B cell (primary cell): ENCODE data around the gene RCAN1. TPM values are rescaled to one million over a fixed set of nuclear protein-coding genes. Genes with fewer than 3 reads are reported as not detected.

ENCODE experiments used
- ATAC-seq: fragments of 200-7000 bp; cut with Tn5 transposase; one replicate; pipeline ENCODE4 v1.10.0; 2021; ENCODE audit warnings: low read depth, mild to moderate bottlenecking, moderate number of reproducible peaks, moderate library complexity
- CTCF ChIA-PET: fragments of 350-600 bp; sonication (Branson Sonifier 250); formaldehyde crosslinking; loops from one replicate; lab custom pipeline; 2021; ENCODE audit warnings: antibody characterized with exemption, inconsistent platforms; lab: Charles Lee
- POLR2A ChIA-PET: fragments of 350-600 bp; sonication (Branson Sonifier 250); formaldehyde crosslinking; loops from one replicate; lab custom pipeline; 2021; ENCODE audit warnings: antibody characterized with exemption; lab: Charles Lee
- DNase-seq: peaks from one replicate; pipeline ENCODE4 v3.0.0; 2013
- H2AFZ ChIP-seq: 2 replicates; pipeline ENCODE4 v1.6.1; 2012; ENCODE audit warnings: mild to moderate bottlenecking, low read depth, low read length; ENCODE audit not compliant: insufficient read depth, poor library complexity, severe bottlenecking
- H3K27ac ChIP-seq, 2 donors: 1 replicate in 1 of 2; 2 replicates in 1 of 2; pipeline ENCODE4 v1.5.1; 2012 to 2013; ENCODE audit warnings: low read length in 2 of 2, mild to moderate bottlenecking in 2 of 2, moderate library complexity in 1 of 2
- H3K27me3 ChIP-seq, 4 experiments: fragments of 200-600 bp in 1 of 4; sonication (generic) in 1 of 4; replicated peaks in 1 of 4; 1 replicate in 2 of 4; 2 replicates in 2 of 4; pipeline versions ENCODE4 v1.6.1 to v1.7.0; 2013 to 2016; ENCODE audit warnings: low read length in 3 of 4, mild to moderate bottlenecking in 2 of 4, mixed read lengths in 1 of 4, moderate library complexity in 1 of 4; ENCODE audit not compliant: insufficient read depth in 4 of 4, control insufficient read depth in 3 of 4; ENCODE audit errors: control extremely low read depth in 1 of 4
- H3K36me3 ChIP-seq, 2 experiments: replicated peaks in 1 of 2; 1 replicate in 1 of 2; 2 replicates in 1 of 2; pipeline versions ENCODE4 v1.6.1 to v1.7.1; 2013; ENCODE audit warnings: low read length in 1 of 2; ENCODE audit not compliant: insufficient read depth in 2 of 2, control insufficient read depth in 1 of 2; ENCODE audit errors: control extremely low read depth in 1 of 2, extremely low read depth in 1 of 2
- H3K4me1 ChIP-seq, 2 donors: fragments of 200-600 bp in 1 of 2; sonication (generic) in 1 of 2; 1 replicate in 1 of 2; 2 replicates in 1 of 2; pipeline versions ENCODE4 v1.5.1 to v1.6.1; 2013 to 2017; ENCODE audit warnings: low read length in 2 of 2; ENCODE audit not compliant: control insufficient read depth in 2 of 2, insufficient read depth in 2 of 2
- H3K4me2 ChIP-seq: replicated peaks from 2 replicates; pipeline ENCODE3; 2012; ENCODE audit warnings: mild to moderate bottlenecking, low read depth, low read length; ENCODE audit not compliant: poor library complexity, severe bottlenecking
- H3K4me3 ChIP-seq, 5 experiments: fragments of 200-600 bp in 1 of 5; sonication (generic) in 1 of 5; 1 replicate in 3 of 5; 2 replicates in 2 of 5; pipeline versions ENCODE4 v1.5.1 to v1.7.0; 2011 to 2016; ENCODE audit warnings: low read length in 4 of 5, mild to moderate bottlenecking in 4 of 5, low read depth in 2 of 5, control low read depth in 1 of 5, moderate library complexity in 1 of 5; ENCODE audit not compliant: insufficient read depth in 1 of 5; ENCODE audit errors: control extremely low read depth in 1 of 5, extremely low read depth in 1 of 5
- H3K79me2 ChIP-seq: fragments of 200-600 bp; sonication (generic); one replicate; pipeline ENCODE4 v1.6.0; 2016; ENCODE audit warnings: low read length; ENCODE audit not compliant: control insufficient read depth, insufficient read depth
- H3K9ac ChIP-seq: fragments of 200-600 bp; sonication (generic); 2 replicates; pipeline ENCODE4 v1.6.1; 2017; ENCODE audit warnings: mild to moderate bottlenecking, low read length, moderate library complexity
- H3K9me3 ChIP-seq, 3 donors: one replicate each; pipeline versions ENCODE4 v1.6.1 to v1.7.1; 2013; ENCODE audit warnings: low read length in 2 of 3; ENCODE audit not compliant: control insufficient read depth in 2 of 3, insufficient read depth in 1 of 3; ENCODE audit errors: control extremely low read depth in 1 of 3
- H4K20me1 ChIP-seq: 2 replicates; pipeline ENCODE4 v1.6.0; 2012; ENCODE audit warnings: mild to moderate bottlenecking, low read length; ENCODE audit not compliant: insufficient read depth, control insufficient read depth, poor library complexity, severe bottlenecking
- H3K27ac Mint-ChIP-seq: one replicate; pipeline ENCODE4 v1.8.0; 2021; ENCODE audit warnings: mixed read lengths
- H3K27me3 Mint-ChIP-seq: one replicate; pipeline ENCODE4 v1.8.0; 2021; ENCODE audit warnings: mixed read lengths
- H3K4me1 Mint-ChIP-seq: one replicate; pipeline ENCODE4 v1.8.0; 2021; ENCODE audit warnings: mixed read lengths
- H3K4me3 Mint-ChIP-seq: one replicate; pipeline ENCODE4 v1.8.0; 2021; ENCODE audit warnings: mixed read lengths
- H3K9me3 Mint-ChIP-seq: one replicate; pipeline ENCODE4 v1.8.0; 2022; ENCODE audit warnings: mixed read lengths; ENCODE audit not compliant: insufficient read depth
- EZH2 ChIP-seq: IDR thresholded peaks from 2 replicates; pipeline ENCODE4 v1.6.1; 2012; ENCODE audit warnings: borderline replicate concordance, low read depth, mild to moderate bottlenecking, moderate library complexity, low read length; ENCODE audit not compliant: insufficient read depth, poor library complexity, severe bottlenecking
- WGBS: methylation state at CpG from one replicate; pipeline ENCODE4 v1.1.5; 2013; ENCODE audit warnings: missing lambda C conversion rate; ENCODE audit not compliant: insufficient coverage; 5-methylcytosine and 5-hydroxymethylcytosine counted together
- intact Hi-C: fragments of 100-400 bp; cut with micrococcal nuclease; formaldehyde crosslinking; loops from one replicate; pipeline ENCODE4 v1.10.0; 2022
- polyA plus RNA-seq: library from polyadenylated mRNA; depleted of rRNA; stranded (reverse); fragments of >200 nt; gene quantifications from 2 replicates; pipeline ENCODE4 v1.2.3, GENCODE V29; 2012
- total RNA-seq, 2 donors: library from RNA; stranded (reverse); fragments of 120-200 nt in 1 of 2; gene quantifications; 1 replicate in 1 of 2; 2 replicates in 1 of 2; pipeline versions ENCODE4 v1.2.3 to v1.2.4, GENCODE V29; 2013 to 2022
- TF ChIP-seq, protein P1 (sequence below): fragments of 200-600 bp; IDR thresholded peaks from one replicate; pipeline ENCODE4 v1.8.0; 2022; ENCODE audit warnings: antibody characterized with exemption, mild to moderate bottlenecking

Gene RCAN1
- total and polyA plus RNA-seq, 2 donors (not counting 1 experiment from before 2014, with no cell fraction given): 0.97 to 4.4 TPM

DNA sequence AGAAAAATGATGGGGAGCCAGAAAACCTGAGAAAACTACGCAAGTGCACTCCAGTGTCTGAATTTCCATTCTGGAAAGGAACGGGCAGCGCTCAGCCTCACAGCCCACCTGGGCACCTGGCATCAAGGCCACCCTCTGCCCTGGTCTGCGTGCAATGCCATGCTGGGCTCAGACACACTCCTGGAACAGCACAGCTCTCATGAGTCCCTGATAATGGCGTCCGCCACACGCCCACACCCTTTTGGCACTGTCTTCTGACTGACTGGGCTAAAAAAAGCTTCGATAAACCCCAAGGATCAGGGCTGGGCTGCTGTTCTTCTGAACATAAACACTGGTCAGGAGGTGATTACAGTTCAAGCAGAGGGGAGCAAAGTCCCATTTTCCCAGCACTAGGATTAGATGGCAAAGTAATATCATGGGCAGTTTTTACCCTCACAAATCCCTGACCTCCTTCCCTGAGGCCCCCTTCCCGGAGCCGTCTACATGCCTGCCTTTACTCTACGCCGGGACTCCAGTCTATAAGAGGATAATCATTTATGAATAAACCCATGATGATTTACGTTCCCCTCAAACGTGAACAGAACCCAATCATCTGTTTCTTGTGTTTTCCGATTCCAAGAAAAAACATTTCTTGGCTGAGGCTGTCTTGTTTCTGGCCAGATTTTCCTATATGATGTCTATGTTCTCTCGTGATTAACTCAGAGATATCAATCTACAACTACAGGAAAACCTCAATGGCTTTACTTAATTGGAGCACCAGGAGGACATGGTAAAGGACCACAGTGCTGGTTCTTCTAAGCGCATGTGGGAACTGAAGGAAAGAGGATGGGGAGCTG lies 22.6 kb downstream of the RCAN1 start:
- H3K27ac ChIP-seq: no peak overlapping the region
- no peak overlapping the region for H3K4me3 Mint-ChIP-seq
- no peak overlapping the region for H3K27ac Mint-ChIP-seq
- POLR2A ChIA-PET: no interaction called here
- 73% methylated on average over 14 of the region's 17 CpGs for WGBS
- peaks cover 3% of the 10 kb centered on the region for H3K27me3 Mint-ChIP-seq
- no peak for TF ChIP-seq EZH2
- TF ChIP-seq, protein P1, sequence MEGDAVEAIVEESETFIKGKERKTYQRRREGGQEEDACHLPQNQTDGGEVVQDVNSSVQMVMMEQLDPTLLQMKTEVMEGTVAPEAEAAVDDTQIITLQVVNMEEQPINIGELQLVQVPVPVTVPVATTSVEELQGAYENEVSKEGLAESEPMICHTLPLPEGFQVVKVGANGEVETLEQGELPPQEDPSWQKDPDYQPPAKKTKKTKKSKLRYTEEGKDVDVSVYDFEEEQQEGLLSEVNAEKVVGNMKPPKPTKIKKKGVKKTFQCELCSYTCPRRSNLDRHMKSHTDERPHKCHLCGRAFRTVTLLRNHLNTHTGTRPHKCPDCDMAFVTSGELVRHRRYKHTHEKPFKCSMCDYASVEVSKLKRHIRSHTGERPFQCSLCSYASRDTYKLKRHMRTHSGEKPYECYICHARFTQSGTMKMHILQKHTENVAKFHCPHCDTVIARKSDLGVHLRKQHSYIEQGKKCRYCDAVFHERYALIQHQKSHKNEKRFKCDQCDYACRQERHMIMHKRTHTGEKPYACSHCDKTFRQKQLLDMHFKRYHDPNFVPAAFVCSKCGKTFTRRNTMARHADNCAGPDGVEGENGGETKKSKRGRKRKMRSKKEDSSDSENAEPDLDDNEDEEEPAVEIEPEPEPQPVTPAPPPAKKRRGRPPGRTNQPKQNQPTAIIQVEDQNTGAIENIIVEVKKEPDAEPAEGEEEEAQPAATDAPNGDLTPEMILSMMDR: no peak
- no peaks in the 10 kb centered on the region for H4K20me1 ChIP-seq
- H3K27me3 ChIP-seq: no peaks in the 10 kb centered on the region
- no peak overlapping the region for H2AFZ ChIP-seq
- CTCF ChIA-PET: interaction anchor here (0.9 to 2.4 kb wide), 2 partner anchors 11 to 31 kb away, joined by 3 to 7 read pairs; no protein-coding TSS in a partner anchor
- no peaks in the 10 kb centered on the region for H3K36me3 ChIP-seq
- no peaks in the 10 kb centered on the region for H3K4me1 Mint-ChIP-seq
- ATAC-seq: no peak
- no peak overlapping the region for H3K4me3 ChIP-seq
- DNase-seq: no peak
- H3K4me1 ChIP-seq: no peaks in the 10 kb centered on the region
- peaks cover 5% of the 10 kb centered on the region for H3K79me2 ChIP-seq
- peaks cover 1% of the 10 kb centered on the region for H3K9me3 Mint-ChIP-seq
- peaks cover 0 to 2% (median 0%) of the 10 kb centered on the region in 3 donors for H3K9me3 ChIP-seq
- H3K9ac ChIP-seq: no peak overlapping the region
- no peak overlapping the region for H3K4me2 ChIP-seq
- intact Hi-C loops: no loop called here

GRCh38 chr21:34590520-34590919 lies 24.4 kb downstream of the RCAN1 start:
- Histone ChIP-seq H3K27me3 (no peaks in the 10 kb centered on the region), H3K79me2 (no peaks in the 10 kb centered on the region), H3K9ac (no peak overlapping the region), H3K4me2 (no peak overlapping the region), H2AFZ (no peak overlapping the region), H3K27ac (no peak overlapping the region), H3K9me3 (peaks cover 0 to 7% (median 0%) of the 10 kb centered on the region in 3 donors), H3K4me3 (no peak overlapping the region), H3K36me3 (no peaks in the 10 kb centered on the region), H3K4me1 (no peaks in the 10 kb centered on the region), H4K20me1 (no peaks in the 10 kb centered on the region)
- no peak for TF ChIP-seq EZH2
- TF ChIP-seq, protein P1: no peak
- ChIA-PET CTCF (no interaction called here), POLR2A (no interaction called here)
- no peak overlapping the region for H3K4me3 Mint-ChIP-seq
- H3K27me3 Mint-ChIP-seq: peaks cover 3% of the 10 kb centered on the region
- intact Hi-C loops: no loop called here
- H3K4me1 Mint-ChIP-seq: no peaks in the 10 kb centered on the region
- ATAC-seq (no peak), DNase-seq (no peak)
- WGBS: no CpG with 5 or more reads among the region's 1 CpG
- no peak overlapping the region for H3K27ac Mint-ChIP-seq
- H3K9me3 Mint-ChIP-seq: peaks cover 4% of the 10 kb centered on the region
